ENCODE data around the gene PAPLN. TPM values are rescaled to one million over a fixed set of nuclear protein-coding genes. Genes with fewer than 3 reads are reported as not detected.

PAPLN gene
- total RNA-seq, 1 experiment from 2014 or later, result 9.6 TPM

- H2AFZ ChIP-seq (ENCODE audit: low read depth, low read length, poor library complexity, severe bottlenecking), result no peak overlapping the region
- H3K4me3 ChIP-seq (replicated peaks in 1 of 2; ENCODE audit: low read depth in 1 of 2, low read length in 2 of 2), result no peak overlapping the region
- no TSS peak for BruUV-seq (replicated peaks)
- no peaks in the 10 kb centered on the region for H3K36me3 ChIP-seq (ENCODE audit: control insufficient read depth in 1 of 2, insufficient read depth in 2 of 2, low read length in 2 of 2)
- DNase-seq (ENCODE audit: low read depth, low spot score) (no peak), ATAC-seq (peak; percentile 82)
- no peaks in the 10 kb centered on the region for H3K9me3 ChIP-seq (ENCODE audit: control insufficient read depth in 1 of 2, insufficient read depth in 1 of 2, low read depth in 1 of 2, low read length in 2 of 2)
- H3K4me2 ChIP-seq (ENCODE audit: low read length), result no peak overlapping the region
- no peaks in the 10 kb centered on the region for H3K9me2 ChIP-seq (ENCODE audit: insufficient read depth)
- ChIA-PET CTCF (interaction anchor here (1.6 kb wide), 1 partner anchor 63 kb away, joined by 3 read pairs; no protein-coding TSS in a partner anchor), RAD21 (ENCODE audit: low non-redundant PET in 1 of 2, low total read pairs in 2 of 2, uncharacterized antibody in 2 of 2, unreplicated experiment in 2 of 2) (interaction anchor here (0.6 to 0.7 kb wide), 2 partner anchors 189 to 240 kb away, joined by 3 read pairs; no protein-coding TSS in a partner anchor), POLR2A (no interaction called here)
- H3K4me1 ChIP-seq (ENCODE audit: control insufficient read depth in 1 of 2, insufficient read depth in 2 of 2, low read length in 2 of 2), result peaks cover 0 to 6% of the 10 kb centered on the region in 2 experiments; a peak in 2 of 4 replicates
- intact Hi-C loops (cut with micrococcal nuclease), result no loop called here
- H3K27ac ChIP-seq (ENCODE audit: low read depth, low read length), result no peak overlapping the region
- TF ChIP-seq FOSL1 (IDR thresholded peaks at IDR 0.05; ENCODE audit: low read depth) (no peak), EGR1 (IDR thresholded peaks at IDR 0.05; ENCODE audit: low read depth) (no peak), CEBPB (IDR thresholded peaks at IDR 0.05; ENCODE audit: low read depth) (no peak), RAD21 (IDR thresholded peaks at IDR 0.05; ENCODE audit: low read depth) (peak; percentile 36; the same call in 1 of the 2 replicates), SP1 (IDR thresholded peaks at IDR 0.05; ENCODE audit: low read depth) (no peak)
- TF ChIP-seq, protein P1, sequence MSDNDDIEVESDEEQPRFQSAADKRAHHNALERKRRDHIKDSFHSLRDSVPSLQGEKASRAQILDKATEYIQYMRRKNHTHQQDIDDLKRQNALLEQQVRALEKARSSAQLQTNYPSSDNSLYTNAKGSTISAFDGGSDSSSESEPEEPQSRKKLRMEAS (IDR thresholded peaks at IDR 0.05), result no peak
- TF ChIP-seq, protein P2, sequence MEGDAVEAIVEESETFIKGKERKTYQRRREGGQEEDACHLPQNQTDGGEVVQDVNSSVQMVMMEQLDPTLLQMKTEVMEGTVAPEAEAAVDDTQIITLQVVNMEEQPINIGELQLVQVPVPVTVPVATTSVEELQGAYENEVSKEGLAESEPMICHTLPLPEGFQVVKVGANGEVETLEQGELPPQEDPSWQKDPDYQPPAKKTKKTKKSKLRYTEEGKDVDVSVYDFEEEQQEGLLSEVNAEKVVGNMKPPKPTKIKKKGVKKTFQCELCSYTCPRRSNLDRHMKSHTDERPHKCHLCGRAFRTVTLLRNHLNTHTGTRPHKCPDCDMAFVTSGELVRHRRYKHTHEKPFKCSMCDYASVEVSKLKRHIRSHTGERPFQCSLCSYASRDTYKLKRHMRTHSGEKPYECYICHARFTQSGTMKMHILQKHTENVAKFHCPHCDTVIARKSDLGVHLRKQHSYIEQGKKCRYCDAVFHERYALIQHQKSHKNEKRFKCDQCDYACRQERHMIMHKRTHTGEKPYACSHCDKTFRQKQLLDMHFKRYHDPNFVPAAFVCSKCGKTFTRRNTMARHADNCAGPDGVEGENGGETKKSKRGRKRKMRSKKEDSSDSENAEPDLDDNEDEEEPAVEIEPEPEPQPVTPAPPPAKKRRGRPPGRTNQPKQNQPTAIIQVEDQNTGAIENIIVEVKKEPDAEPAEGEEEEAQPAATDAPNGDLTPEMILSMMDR (IDR thresholded peaks at IDR 0.05 in 2 of 3, conservative IDR thresholded peaks at IDR 0.05 in 1 of 3; ENCODE audit: borderline replicate concordance in 1 of 3, insufficient read depth in 1 of 3, low read depth in 2 of 3, low read length in 2 of 3), result peak in 2 of 3 experiments; percentile 35 to 40; a peak in 2 of 6 replicates
- H3K9ac ChIP-seq (ENCODE audit: low read length), result no peak overlapping the region
- 0 out of 2 replicates have a peak, but pooled peaks cover 14% of the 10 kb centered on the region for H3K27me3 ChIP-seq (ENCODE audit: insufficient read depth, low read length)
- no peaks in the 10 kb centered on the region for H4K20me1 ChIP-seq (ENCODE audit: insufficient read depth)
- H3K79me2 ChIP-seq (ENCODE audit: insufficient read depth, low read length), result no peaks in the 10 kb centered on the region
Measured at GRCh38 chr14:73231981-73232851, 5.1 kb upstream of the PAPLN start.
